Measurements from ENCODE around the gene BNIPL.

DNA sequence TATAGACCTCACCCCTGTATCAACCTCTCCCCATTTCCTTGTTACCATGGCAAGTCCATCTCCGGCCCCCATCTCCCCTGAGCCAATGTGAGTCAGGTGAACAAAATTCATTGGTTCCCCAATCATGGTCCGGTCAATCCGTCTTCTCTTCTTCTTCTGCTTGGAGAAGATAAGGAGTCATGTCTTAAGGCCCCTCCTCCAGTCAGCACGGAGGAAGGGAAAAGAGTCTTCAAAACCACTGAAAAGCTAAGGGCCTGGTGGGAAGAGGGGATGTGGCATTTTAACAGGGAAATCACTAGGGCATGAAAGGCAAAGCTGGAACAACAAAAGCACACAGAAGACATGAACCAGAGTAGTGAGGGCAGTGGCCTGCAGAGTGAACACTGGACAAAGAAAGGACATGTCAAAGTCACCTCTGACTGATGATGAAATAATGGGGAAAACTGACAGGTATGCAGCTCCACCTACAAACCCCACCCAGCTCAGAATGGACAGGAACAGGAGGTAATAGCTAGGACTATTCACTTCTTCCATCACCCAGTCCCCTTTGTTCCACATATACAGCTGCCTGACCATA lies 18.7 kb downstream of the BNIPL start:
- TF ChIP-seq, protein P1, sequence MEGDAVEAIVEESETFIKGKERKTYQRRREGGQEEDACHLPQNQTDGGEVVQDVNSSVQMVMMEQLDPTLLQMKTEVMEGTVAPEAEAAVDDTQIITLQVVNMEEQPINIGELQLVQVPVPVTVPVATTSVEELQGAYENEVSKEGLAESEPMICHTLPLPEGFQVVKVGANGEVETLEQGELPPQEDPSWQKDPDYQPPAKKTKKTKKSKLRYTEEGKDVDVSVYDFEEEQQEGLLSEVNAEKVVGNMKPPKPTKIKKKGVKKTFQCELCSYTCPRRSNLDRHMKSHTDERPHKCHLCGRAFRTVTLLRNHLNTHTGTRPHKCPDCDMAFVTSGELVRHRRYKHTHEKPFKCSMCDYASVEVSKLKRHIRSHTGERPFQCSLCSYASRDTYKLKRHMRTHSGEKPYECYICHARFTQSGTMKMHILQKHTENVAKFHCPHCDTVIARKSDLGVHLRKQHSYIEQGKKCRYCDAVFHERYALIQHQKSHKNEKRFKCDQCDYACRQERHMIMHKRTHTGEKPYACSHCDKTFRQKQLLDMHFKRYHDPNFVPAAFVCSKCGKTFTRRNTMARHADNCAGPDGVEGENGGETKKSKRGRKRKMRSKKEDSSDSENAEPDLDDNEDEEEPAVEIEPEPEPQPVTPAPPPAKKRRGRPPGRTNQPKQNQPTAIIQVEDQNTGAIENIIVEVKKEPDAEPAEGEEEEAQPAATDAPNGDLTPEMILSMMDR (IDR thresholded peaks at IDR 0.05; ENCODE audit: low read length) = no peak
- TF ChIP-seq EZH2 (IDR thresholded peaks at IDR 0.05; ENCODE audit: borderline replicate concordance, low read length) = no peak

Data from OCI-LY1 (cell line).